Measurements from ENCODE around the gene GRAMD4.

Gene GRAMD4

DNA sequence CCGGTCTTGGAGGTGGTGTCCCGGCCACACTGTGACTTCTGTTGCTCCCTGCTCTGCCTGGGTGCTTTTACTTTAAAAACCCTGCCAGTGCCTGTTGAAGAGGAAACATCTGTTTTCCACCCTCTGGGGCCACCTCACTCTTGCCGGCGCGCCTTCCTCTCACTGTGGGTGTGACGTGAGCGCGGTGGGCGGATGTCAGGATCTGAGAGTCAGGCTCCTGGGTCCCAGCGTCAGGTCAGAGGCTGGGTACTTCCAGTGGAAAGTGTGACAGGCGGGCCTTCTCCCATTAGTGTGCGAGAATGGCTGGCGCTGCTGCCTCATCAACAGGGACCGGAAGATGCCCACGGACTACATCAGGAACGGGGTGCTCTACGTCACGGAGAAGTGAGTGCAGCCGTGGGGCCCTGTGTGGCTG, 54.2 kb downstream of the GRAMD4 start:
- no peaks in the 10 kb centered on the region for H3K27me3 Mint-ChIP-seq
- ATAC-seq (ENCODE audit: low read depth) = peak; percentile 84
- H3K27ac Mint-ChIP-seq = peak overlapping the region; percentile 66
- H3K4me3 Mint-ChIP-seq = peak overlapping the region; percentile 80
- no peaks in the 10 kb centered on the region for H3K9me3 Mint-ChIP-seq
- H3K4me1 Mint-ChIP-seq = peaks cover 22% of the 10 kb centered on the region
- DNase-seq (ENCODE audit: low spot score in 2 of 2) = peak; percentile 64 to 65
- H3K36me3 Mint-ChIP-seq = peaks cover 12% of the 10 kb centered on the region

DNA sequence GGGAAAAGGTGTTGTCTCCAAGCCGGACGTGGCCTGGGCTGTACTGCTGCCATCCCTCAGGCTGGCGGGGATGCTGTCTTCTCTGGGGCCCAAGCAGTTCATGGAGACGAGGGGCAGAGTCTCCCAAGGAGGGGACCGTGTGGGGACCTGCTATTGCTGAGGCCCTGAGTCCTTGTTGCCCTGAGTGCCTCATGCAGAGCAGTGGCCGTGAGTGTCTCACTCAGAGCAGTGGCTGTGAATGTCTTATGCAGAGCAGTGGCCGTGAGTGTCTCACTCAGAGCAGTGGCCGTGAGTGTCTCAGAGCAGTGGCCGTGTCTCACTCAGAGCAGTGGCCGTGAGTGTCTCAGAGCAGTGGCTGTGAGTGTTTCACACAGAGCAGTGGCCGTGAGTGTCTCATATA, 54.7 kb downstream of the GRAMD4 start:
- Mint-ChIP-seq H3K36me3 (peaks cover 11% of the 10 kb centered on the region), H3K27me3 (no peaks in the 10 kb centered on the region), H3K27ac (no peak overlapping the region), H3K9me3 (no peaks in the 10 kb centered on the region), H3K4me1 (peaks cover 22% of the 10 kb centered on the region), H3K4me3 (no peak overlapping the region)
- ATAC-seq (ENCODE audit: low read depth) = no peak
- DNase-seq (ENCODE audit: low spot score in 2 of 2) = no peak

DNA sequence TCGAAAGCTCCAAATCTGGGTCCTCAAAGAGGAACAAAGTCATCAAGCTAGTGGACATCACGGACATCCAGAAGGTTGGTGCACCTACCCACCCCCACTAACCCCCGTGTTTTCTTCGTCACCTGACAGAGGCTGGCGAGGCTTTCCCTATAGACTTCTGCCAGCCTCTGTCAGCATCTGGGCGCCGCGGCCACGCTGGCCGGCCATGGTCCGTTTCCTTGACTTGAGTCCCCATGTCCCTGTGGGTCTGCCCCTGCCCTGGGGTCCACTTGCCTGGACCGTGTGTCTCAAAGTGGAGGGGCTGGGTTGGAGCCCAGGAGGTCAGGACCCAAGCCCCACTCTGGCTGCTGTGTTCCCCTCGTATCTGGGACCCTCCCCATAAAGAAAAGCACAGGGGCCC, 55.3 kb downstream of the GRAMD4 start:
- H3K27ac Mint-ChIP-seq = no peak overlapping the region
- ATAC-seq (ENCODE audit: low read depth) = no peak
- no peaks in the 10 kb centered on the region for H3K27me3 Mint-ChIP-seq
- no peaks in the 10 kb centered on the region for H3K9me3 Mint-ChIP-seq
- H3K4me3 Mint-ChIP-seq = no peak overlapping the region
- no peak for DNase-seq (ENCODE audit: low spot score in 2 of 2)
- H3K4me1 Mint-ChIP-seq = peaks cover 26% of the 10 kb centered on the region
- peaks cover 11% of the 10 kb centered on the region for H3K36me3 Mint-ChIP-seq

DNA sequence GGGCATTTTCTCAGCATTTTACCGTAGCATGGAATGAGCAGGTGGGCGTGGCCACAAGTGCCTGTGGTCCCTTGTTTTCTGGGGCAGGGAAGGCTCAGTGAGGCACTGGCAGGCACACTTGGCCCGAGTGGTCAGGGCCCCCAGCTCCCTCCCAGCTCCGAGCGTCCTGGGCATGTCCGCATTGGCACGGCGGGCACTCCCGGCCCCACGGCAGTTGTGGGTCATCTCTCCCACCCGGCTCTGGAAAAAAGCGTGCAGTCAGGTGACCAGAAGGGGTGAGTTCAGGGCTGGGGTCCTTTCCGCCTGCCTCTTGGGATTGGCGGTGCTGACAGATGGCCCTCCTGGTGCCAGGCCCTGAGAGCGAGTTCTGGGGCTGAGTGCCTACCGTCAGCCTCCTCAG, 55.8 kb downstream of the GRAMD4 start:
- peaks cover under 1% of the 10 kb centered on the region for H3K27me3 Mint-ChIP-seq
- no peak overlapping the region for H3K4me3 Mint-ChIP-seq
- H3K9me3 Mint-ChIP-seq = no peaks in the 10 kb centered on the region
- peaks cover 26% of the 10 kb centered on the region for H3K4me1 Mint-ChIP-seq
- DNase-seq (ENCODE audit: low spot score in 2 of 2) (no peak), ATAC-seq (ENCODE audit: low read depth) (no peak)
- H3K36me3 Mint-ChIP-seq = peaks cover 11% of the 10 kb centered on the region
- no peak overlapping the region for H3K27ac Mint-ChIP-seq

DNA sequence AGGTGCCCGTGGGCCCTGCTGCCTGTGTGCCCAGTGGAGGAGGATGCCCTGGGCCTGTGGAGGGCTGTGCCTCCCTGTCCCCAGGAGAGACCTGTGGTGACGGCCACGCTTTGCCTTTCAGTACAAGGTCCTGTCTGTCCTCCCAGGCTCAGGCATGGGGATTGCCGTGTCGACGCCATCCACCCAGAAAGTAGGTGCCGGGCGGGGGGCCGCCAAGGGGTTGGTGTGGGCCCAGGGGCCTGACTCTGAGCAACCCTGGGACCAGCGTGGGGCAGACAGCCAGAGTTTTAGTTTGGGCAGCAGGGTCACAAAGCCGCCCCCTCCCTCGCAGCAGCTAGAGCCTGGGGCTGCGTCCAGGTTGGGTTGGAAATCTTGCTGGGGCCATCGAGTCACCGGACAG, 56.3 kb downstream of the GRAMD4 start:
- Mint-ChIP-seq H3K36me3 (peaks cover 12% of the 10 kb centered on the region), H3K4me1 (peaks cover 26% of the 10 kb centered on the region), H3K27me3 (peaks cover 1% of the 10 kb centered on the region), H3K27ac (no peak overlapping the region), H3K4me3 (no peak overlapping the region), H3K9me3 (no peaks in the 10 kb centered on the region)
- ATAC-seq (ENCODE audit: low read depth) (no peak), DNase-seq (ENCODE audit: low spot score in 2 of 2) (no peak)

DNA sequence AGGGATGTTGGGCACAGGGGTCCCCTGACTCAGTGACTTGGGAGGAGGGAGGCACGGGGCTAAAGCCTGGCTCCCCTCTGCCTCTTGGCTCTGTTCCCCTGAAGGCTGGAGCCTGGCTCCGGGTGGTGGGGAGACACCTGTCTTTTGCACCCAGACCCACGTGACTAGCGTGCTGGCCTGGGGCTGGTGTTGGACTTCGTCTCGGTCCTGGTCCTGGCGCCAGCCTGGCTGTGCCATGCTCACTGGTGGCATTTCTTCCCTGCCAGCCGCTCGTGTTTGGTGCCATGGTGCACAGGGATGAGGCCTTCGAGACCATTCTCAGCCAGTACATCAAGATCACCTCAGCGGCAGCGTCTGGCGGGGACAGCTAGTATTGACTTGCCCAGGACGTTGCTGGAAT, 56.7 kb downstream of the GRAMD4 start:
- Mint-ChIP-seq H3K9me3 (no peaks in the 10 kb centered on the region), H3K36me3 (peaks cover 12% of the 10 kb centered on the region), H3K4me1 (peaks cover 25% of the 10 kb centered on the region), H3K4me3 (no peak overlapping the region), H3K27ac (no peak overlapping the region), H3K27me3 (peaks cover 1% of the 10 kb centered on the region)
- ATAC-seq (ENCODE audit: low read depth) = no peak
- no peak for DNase-seq (ENCODE audit: low spot score in 2 of 2)

DNA sequence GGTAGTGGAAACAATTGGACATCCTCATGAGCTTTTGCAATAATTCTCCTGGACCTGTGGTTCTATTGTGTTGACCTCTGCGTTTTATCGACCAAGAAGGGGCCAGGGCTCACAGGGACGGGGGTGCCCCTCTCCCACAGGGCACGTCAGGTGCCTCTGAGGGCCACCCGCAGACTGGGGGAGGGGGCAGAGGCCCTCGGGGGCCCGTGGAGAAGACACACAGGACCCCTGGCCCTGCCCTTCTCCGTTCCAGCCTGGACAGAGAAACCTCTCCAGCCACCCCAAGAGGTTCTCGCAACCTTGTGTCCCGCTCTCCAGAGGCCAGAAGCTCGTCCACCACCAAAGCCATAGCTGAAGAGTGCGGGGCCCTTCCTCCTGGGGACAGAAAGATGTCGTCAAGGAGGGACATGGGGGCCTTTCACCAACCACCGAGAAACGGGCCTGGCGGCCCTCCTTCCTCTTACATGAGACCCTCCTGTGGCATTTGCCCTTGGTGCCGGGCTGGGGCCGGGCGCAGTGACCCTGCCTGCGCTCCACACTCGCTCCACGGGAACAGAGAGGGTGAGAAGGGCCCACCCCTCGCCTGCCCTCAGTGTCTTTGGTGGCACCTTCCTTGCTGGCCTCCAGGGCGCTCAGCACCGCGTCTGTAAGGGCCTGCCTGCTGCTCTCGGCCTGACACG, 57.3 kb downstream of the GRAMD4 start:
- DNase-seq (ENCODE audit: low spot score in 2 of 2) = no peak
- no peaks in the 10 kb centered on the region for H3K9me3 Mint-ChIP-seq
- H3K4me1 Mint-ChIP-seq = peaks cover 19% of the 10 kb centered on the region
- H3K4me3 Mint-ChIP-seq = no peak overlapping the region
- ATAC-seq (ENCODE audit: low read depth) = no peak
- peaks cover 1% of the 10 kb centered on the region for H3K27me3 Mint-ChIP-seq
- H3K36me3 Mint-ChIP-seq = peaks cover 12% of the 10 kb centered on the region
- no peak overlapping the region for H3K27ac Mint-ChIP-seq

DNA sequence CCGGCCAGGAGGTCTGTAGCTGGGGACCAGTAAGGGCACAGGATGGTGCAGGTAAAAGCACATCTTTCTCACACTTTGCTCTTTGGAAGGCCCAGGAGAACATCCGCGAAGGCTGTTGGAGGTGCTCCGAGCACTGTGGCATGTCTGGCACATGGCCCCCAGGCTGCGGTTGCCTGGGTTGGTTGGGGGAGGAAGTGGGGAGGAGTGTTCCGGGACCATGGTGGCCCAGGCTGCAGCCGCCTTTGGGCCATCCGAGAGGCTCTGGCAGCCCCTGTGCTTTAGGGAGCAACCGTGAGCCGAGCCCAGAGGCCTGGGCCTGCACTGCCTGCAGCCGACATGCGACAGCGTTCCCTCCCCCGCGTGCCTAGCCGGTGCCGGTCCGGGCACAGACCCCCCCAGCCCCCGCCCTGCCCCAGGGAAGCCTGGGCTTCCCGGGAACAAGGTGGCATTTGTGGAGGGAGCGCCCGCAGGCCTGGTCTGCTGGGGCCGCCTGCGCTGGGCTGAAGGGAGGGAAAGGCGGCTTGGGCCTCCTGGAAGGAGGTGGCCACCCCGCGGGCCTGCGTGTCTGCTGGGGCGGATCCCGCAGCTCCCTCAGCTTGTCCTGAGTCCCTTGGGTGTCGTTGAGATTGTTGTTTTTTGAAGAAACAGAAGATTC, 57.9 kb downstream of the GRAMD4 start:
- peaks cover 15% of the 10 kb centered on the region for H3K4me1 Mint-ChIP-seq
- peaks cover 12% of the 10 kb centered on the region for H3K36me3 Mint-ChIP-seq
- DNase-seq (ENCODE audit: low spot score in 2 of 2) (no peak), ATAC-seq (ENCODE audit: low read depth) (no peak)
- peaks cover 1% of the 10 kb centered on the region for H3K27me3 Mint-ChIP-seq
- H3K4me3 Mint-ChIP-seq = no peak overlapping the region
- H3K9me3 Mint-ChIP-seq = no peaks in the 10 kb centered on the region
- H3K27ac Mint-ChIP-seq = no peak overlapping the region

DNA sequence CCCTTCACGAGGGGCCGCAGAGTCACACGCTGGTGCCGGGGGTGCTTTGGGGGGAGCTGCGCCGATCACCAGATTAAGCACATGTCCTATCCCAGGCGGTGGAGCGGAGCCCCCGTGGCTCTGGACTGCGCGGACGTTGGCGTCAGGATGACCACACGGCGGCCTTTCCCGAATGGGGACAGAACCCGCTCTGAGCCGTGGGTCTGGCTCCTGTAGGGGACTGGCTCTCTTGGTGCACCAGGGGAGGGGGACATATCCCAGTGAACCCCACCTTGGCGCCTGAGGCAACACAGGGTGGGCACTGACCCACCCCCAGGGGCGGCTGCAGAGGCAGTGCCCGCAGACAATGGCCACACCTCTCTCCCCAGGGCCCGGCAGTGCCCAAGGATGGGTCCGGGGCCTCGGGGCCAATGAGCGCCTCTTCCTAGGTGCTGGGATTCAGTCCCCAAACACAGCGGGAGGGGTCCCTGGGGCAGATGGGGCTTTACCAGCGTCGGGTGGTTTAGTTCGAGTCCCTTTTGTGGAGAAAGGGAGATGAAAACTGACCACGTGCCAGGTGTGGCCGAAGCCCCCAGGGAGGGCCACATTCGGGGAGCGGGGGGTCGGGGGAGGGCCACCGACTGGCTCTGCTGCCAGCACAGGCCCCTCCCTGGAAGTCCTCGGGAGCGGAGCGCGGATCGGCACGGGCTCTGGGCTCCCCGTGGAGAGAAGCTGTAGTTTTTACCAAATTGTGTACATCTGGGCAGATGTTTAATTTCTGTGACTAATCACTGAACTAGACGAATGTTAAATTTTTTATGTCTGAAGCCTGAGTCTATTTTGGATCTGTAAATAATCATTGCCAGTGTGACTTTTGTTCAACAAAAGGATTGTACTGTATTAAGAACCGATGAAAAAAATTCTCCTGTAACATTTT, 58.9 kb downstream of the GRAMD4 start:
- no peak overlapping the region for H3K27ac Mint-ChIP-seq
- peaks cover 12% of the 10 kb centered on the region for H3K36me3 Mint-ChIP-seq

DNA sequence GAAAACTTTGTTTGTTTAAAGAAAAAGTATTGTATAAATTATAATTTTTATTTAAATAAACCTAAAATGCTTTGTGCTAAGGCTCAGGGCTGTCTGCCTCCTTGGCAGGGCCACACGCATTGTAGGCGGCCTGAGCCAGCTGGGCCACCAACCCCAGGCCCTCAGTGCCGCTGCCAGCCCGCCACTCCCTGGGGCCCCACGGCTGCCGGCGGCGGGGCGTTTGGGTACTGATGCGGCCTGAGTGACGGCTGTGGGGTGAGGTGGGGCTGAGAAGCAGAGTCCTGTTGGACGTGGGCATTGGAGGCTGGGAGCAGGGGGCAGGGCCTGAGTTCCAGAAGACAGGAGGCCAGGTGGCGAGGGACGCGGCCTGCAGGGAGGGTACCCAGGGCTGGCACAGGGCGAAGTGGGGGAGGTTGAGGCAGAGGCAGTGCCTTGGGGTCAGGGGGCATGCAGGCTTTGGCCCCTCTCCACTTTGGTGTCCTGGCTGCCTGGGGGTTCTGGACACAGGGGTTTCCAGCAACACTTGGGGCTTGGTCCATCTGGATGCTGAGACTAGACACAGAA, 59.6 kb downstream of the GRAMD4 start:
- ATAC-seq (ENCODE audit: low read depth) = no peak
- peaks cover 10% of the 10 kb centered on the region for H3K36me3 Mint-ChIP-seq
- H3K4me3 Mint-ChIP-seq = no peak overlapping the region
- H3K27me3 Mint-ChIP-seq = peaks cover 1% of the 10 kb centered on the region
- DNase-seq (ENCODE audit: low spot score in 2 of 2) = no peak
- peaks cover 17% of the 10 kb centered on the region for H3K4me1 Mint-ChIP-seq
- H3K9me3 Mint-ChIP-seq = no peaks in the 10 kb centered on the region
- H3K27ac Mint-ChIP-seq = no peak overlapping the region

More for the DNA sequence above, 58.9 kb downstream of the GRAMD4 start:
- Mint-ChIP-seq H3K4me3 (no peak overlapping the region), H3K9me3 (no peaks in the 10 kb centered on the region), H3K4me1 (peaks cover 19% of the 10 kb centered on the region), H3K27me3 (peaks cover 1% of the 10 kb centered on the region)
- DNase-seq (ENCODE audit: low spot score in 2 of 2) (no peak), ATAC-seq (ENCODE audit: low read depth) (no peak)

DNA sequence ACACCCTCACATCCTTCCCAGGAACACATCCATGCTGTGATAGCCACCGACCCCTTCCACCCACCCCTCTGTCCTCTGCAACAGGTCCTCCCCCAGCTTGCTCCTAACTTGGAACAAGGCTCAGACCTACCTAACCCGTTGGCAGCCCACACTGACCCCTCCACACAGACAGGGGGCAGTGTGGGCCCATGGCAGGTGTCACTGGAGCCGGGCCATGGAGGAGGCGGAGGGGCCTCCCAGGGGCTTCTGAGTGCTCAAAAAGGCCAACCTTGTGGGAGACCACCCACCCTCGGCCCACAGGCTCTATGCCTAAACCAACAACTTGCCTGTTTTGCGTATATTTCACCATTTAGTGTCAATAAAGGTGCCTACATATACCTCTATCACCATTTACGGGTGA, 60.8 kb downstream of the GRAMD4 start:
- ATAC-seq (ENCODE audit: low read depth) = no peak
- Mint-ChIP-seq H3K4me1 (peaks cover 23% of the 10 kb centered on the region), H3K9me3 (no peaks in the 10 kb centered on the region), H3K27me3 (peaks cover 1% of the 10 kb centered on the region), H3K27ac (no peak overlapping the region), H3K4me3 (no peak overlapping the region), H3K36me3 (peaks cover 13% of the 10 kb centered on the region)
- DNase-seq (ENCODE audit: low spot score in 2 of 2) = no peak

DNA sequence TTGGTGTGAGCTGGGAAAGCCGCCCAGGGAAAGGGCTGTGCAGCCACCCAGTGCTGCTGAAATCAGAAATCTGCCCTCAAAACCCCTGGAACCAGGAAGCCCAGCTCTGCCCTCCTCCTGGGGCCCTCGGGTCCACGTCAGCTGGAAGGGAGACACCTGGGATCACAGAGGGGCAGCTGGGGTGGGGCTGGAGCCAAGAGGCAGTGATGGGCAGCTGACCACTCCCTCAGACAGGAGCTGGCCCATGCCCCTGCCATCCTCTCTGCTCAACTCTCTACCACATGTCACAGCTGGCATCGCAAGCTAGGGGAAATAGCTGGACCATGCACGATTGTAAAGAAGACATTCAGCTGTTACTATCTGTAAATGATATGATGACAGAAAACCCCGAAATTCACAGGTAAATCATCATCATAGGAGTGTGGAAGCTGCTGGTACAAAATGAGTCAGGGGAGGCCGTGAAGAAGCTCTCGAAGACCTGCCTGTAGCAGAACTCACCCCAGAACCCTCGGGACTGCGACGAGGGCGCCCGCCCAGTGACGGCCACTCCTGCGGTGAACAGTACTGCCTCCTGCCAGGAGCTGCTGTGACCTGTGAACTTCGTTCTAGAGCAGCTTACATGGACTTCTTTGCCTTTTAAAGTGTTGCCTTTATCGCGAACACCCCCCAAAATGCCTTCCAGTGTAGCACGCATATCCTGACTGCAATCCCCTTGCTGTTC, 62.0 kb downstream of the GRAMD4 start:
- peaks cover 1% of the 10 kb centered on the region for H3K27me3 Mint-ChIP-seq
- H3K4me1 Mint-ChIP-seq = peaks cover 26% of the 10 kb centered on the region
- H3K4me3 Mint-ChIP-seq = peak overlapping the region; percentile 5
- no peaks in the 10 kb centered on the region for H3K9me3 Mint-ChIP-seq
- H3K27ac Mint-ChIP-seq = no peak overlapping the region
- H3K36me3 Mint-ChIP-seq = peaks cover 14% of the 10 kb centered on the region
- no peak for ATAC-seq (ENCODE audit: low read depth)
- DNase-seq (ENCODE audit: low spot score in 2 of 2) = no peak

DNA sequence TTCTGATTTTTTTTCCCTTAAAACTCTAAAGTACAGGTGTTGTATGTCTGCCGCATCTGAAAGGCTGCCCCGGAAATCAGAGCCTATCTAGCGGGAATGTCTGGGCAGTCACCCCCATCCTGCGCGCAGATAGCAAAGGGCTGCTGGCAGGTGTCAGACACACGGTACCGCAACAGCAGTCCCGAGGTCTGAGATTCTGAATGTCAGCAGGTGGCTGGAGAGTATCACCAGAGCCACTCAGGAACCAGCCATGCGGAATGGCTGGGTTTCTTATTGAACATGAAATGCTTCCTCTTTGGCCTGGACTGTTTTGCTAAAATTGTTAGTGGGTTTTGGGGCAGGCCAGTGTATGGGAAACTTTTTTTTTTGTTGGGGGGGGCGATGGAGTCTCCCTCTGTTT, 64.5 kb downstream of the GRAMD4 start:
- ATAC-seq (ENCODE audit: low read depth) = peak; percentile 97
- Mint-ChIP-seq H3K4me3 (peak overlapping the region; percentile 39), H3K27ac (peak overlapping the region; percentile 82), H3K36me3 (peaks cover 18% of the 10 kb centered on the region), H3K27me3 (peaks cover 3% of the 10 kb centered on the region), H3K9me3 (no peaks in the 10 kb centered on the region), H3K4me1 (peaks cover 26% of the 10 kb centered on the region)
- peak; percentile 65 to 69 for DNase-seq (ENCODE audit: low spot score in 2 of 2)
